ENCODE measurements around the gene GJC2.

DNA sequence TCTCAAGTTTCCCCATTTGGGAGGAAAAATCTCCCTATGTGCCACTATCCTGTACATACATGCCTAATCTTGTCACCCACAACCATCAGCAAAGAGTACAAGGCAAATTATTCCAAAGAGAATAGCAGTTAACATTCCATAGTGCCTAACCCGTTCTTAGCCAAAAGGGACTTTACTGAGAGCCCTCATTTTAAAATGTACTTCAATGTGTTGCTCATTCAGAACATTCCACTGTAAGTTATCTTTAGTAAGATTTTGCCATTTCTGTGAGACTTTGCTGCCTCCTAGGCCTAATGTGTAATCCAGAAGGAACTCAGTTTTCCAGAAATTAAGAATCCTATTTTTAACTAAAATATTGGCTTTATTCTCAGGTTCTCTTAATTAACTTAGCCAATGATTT lies 29.4 kb upstream of the GJC2 start:
- no peak for TF ChIP-seq DPF2 (IDR thresholded peaks at IDR 0.05)
- TF ChIP-seq NRF1 (conservative IDR thresholded peaks at IDR 0.05; ENCODE audit: low read depth, low read length) = no peak
